H1 (cell line): Measurements from ENCODE around the gene ATG2B. TPM values are rescaled to one million over a fixed set of nuclear protein-coding genes. Genes with fewer than 3 reads are reported as not detected.

Experiments
- CEBPB ChIP-seq: IDR thresholded peaks from 2 replicates; pipeline ENCODE4 v1.6.1; 2012; ENCODE audit warnings: low read depth, low read length
- CHD7 ChIP-seq: fragments of 300-600 bp; sonication (generic); IDR thresholded peaks from 2 replicates; pipeline ENCODE4 v1.7.1; 2012; ENCODE audit warnings: low read length, moderate library complexity, mild to moderate bottlenecking, inconsistent platforms; ENCODE audit not compliant: insufficient replicate concordance
- JUN ChIP-seq: IDR thresholded peaks from 2 replicates; pipeline ENCODE4 v1.6.1; 2011; ENCODE audit warnings: low read depth, mild to moderate bottlenecking, improper control_type of control experiment, low read length
- JUND ChIP-seq: IDR thresholded peaks from 2 replicates; pipeline ENCODE4 v1.6.1; 2011; ENCODE audit warnings: mild to moderate bottlenecking, improper control_type of control experiment, low read length
- POU5F1 ChIP-seq: IDR thresholded peaks from 2 replicates; pipeline ENCODE4 v1.6.1; 2011; ENCODE audit warnings: low read depth, mild to moderate bottlenecking, low read length, moderate library complexity
- polyA plus RNA-seq, 7 experiments: library from polyadenylated mRNA; depleted of rRNA in 3 of 7; stranded (reverse) in 5 of 7; unstranded in 2 of 7; fragments of >200 nt in 5 of 7; fragments of 200-250 nt in 2 of 7; gene quantifications; 1 replicate in 5 of 7; 2 replicates in 1 of 7; 4 replicates in 1 of 7; pipeline versions ENCODE4 v1.2.1 to v1.2.3, GENCODE V29; 2011 to 2013; ENCODE audit warnings: missing spikeins in 2 of 7, mixed read lengths in 2 of 7
- total RNA-seq: library from RNA; stranded (reverse); fragmentation: NEBNext Ultra II Directional; extraction: Animal tissue kit (Norgen Biotek cat#: 25700); gene quantifications from 2 replicates; pipeline ENCODE4 v1.2.1, GENCODE V29; 2021

The ATG2B gene
- total and polyA plus RNA-seq, 2 of the 8 experiments (the other 6 are each of a cell fraction or from before 2014, with no cell fraction given) = 4.6 to 14.4 TPM

DNA sequence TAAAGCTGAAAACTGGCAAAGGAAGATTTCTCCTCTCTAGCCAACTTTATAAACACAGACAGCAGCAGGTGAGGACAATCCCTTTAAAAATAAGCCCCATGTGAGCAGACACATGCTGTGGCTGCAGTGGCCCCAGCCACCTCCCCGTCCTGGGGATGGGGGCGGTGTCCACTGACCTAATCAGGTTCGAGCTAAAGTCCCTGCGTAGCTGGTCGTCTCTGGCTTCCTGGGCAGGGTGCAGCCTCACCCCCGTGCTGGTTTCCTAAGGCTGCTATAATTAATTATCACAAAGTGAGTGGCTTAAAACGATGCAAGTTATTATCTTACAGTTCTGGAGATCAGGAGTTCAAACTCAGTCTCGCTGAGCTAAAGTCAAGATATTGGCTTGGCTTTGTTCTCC, 106.1 kb downstream of the ATG2B start (continued):
- TF ChIP-seq CHD7 (no peak), POU5F1 (no peak), CEBPB (no peak), JUN (no peak), JUND (no peak)
- TF ChIP-seq, all 59 proteins: peak for 0
